Caco-2 (cell line): ENCODE results near the gene TMC1. TPM values are rescaled to one million over a fixed set of nuclear protein-coding genes. Genes with fewer than 3 reads are reported as not detected.

ENCODE experiments used
- BruUV-seq: library from RNA; stranded (reverse); fragments of 400-500 nt; replicated peaks from 2 replicates; lab custom pipeline; 2021; lab: Mats Ljungman, UMichigan
- CTCF ChIA-PET: fragments of 300-600 bp; sonication (Branson Sonifier 250); formaldehyde crosslinking; loops from one replicate; lab custom pipeline; 2022; ENCODE audit warnings: antibody characterized with exemption; lab: Charles Lee
- POLR2A ChIA-PET: fragments of 300-600 bp; sonication (Branson Sonifier 250); formaldehyde crosslinking; loops from one replicate; lab custom pipeline; 2022; ENCODE audit warnings: antibody characterized with exemption; lab: Charles Lee
- DNase-seq, 2 experiments: peaks; one replicate each; pipeline versions ENCODE4 v3.0.0 to v3.0.0-alpha.2; 2020 to 2022
- H3K27me3 ChIP-seq: replicated peaks from 2 replicates; pipeline ENCODE4 v1.6.0; 2011; ENCODE audit warnings: low read length; ENCODE audit not compliant: control insufficient read depth, insufficient read depth
- H3K36me3 ChIP-seq: 2 replicates; pipeline ENCODE4 v1.5.1; 2011; ENCODE audit warnings: low read length; ENCODE audit not compliant: control insufficient read depth, insufficient read depth
- H3K4me1 ChIP-seq: fragments of 250-450 bp; sonication (Bioruptor Pico); 2 replicates; pipeline ENCODE4 v1.5.1; 2020; ENCODE audit warnings: mild to moderate bottlenecking
- H3K4me3 ChIP-seq: 2 replicates; pipeline ENCODE4 v1.5.1; 2011; ENCODE audit warnings: low read depth, mild to moderate bottlenecking, control low read depth, low read length
- H3K9me3 ChIP-seq: fragments of 250-450 bp; sonication (Bioruptor Pico); 2 replicates; pipeline ENCODE4 v1.5.1; 2020; ENCODE audit warnings: mild to moderate bottlenecking, moderate library complexity
- H3K27ac Mint-ChIP-seq: one replicate; pipeline ENCODE4 v1.8.0; 2022; ENCODE audit warnings: mixed read lengths; ENCODE audit not compliant: unreplicated experiment
- H3K27me3 Mint-ChIP-seq: one replicate; pipeline ENCODE4 v1.8.0; 2022; ENCODE audit warnings: mixed read lengths; ENCODE audit not compliant: insufficient read depth, unreplicated experiment
- H3K36me3 Mint-ChIP-seq: one replicate; pipeline ENCODE4 v1.8.0; 2022; ENCODE audit warnings: mild to moderate bottlenecking, mixed read lengths; ENCODE audit not compliant: insufficient read depth, unreplicated experiment
- H3K4me1 Mint-ChIP-seq: one replicate; pipeline ENCODE4 v1.8.0; 2022; ENCODE audit warnings: low read depth, mixed read lengths; ENCODE audit not compliant: unreplicated experiment
- H3K4me3 Mint-ChIP-seq: one replicate; pipeline ENCODE4 v1.8.0; 2022; ENCODE audit warnings: mild to moderate bottlenecking, moderate library complexity, mixed read lengths; ENCODE audit not compliant: unreplicated experiment
- H3K9me3 Mint-ChIP-seq: one replicate; pipeline ENCODE4 v1.8.0; 2022; ENCODE audit warnings: mixed read lengths; ENCODE audit not compliant: unreplicated experiment
- intact Hi-C: fragments of 100-400 bp; cut with micrococcal nuclease; formaldehyde crosslinking; loops from one replicate; pipeline ENCODE4 v1.10.0; 2022; ENCODE audit not compliant: unreplicated experiment
- total RNA-seq: library from RNA; stranded (reverse); gene quantifications from 2 replicates; pipeline ENCODE4 v1.2.3, GENCODE V29; 2022
- TF ChIP-seq, protein P1 (sequence below), 2 experiments: fragments of 200-600 bp in 1 of 2; IDR thresholded peaks; 1 replicate in 1 of 2; 2 replicates in 1 of 2; pipeline versions ENCODE4 v1.5.1 to v1.8.0; 2011 to 2022; ENCODE audit warnings: antibody characterized with exemption in 1 of 2, control low read depth in 1 of 2, inconsistent platforms in 1 of 2, low read depth in 1 of 2, low read length in 1 of 2, mild to moderate bottlenecking in 1 of 2, moderate library complexity in 1 of 2; ENCODE audit not compliant: insufficient read depth in 1 of 2, severe bottlenecking in 1 of 2, unreplicated experiment in 1 of 2

TMC1 gene
- total RNA-seq, 1 experiment from 2014 or later = not detected

DNA sequence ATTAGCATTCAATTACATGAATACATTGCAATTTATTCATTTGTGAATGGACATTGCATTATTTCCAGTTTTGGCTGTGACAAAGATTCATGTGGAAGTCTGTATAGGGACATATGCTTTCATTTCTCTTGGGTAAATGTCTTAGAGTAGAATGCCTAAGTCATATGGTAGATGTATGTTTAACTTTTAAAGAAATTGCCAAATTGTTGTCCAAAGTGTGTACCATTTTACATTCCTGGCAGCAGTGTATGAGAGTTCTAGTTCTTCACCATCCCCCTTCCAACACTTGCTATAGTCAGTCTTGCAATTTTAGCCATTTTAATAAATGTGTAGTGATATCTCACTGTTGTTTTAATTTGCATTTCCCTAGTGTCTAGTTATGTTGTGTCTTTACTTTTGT lies 122.2 kb downstream of the TMC1 start:
- Mint-ChIP-seq H3K4me3 (no peak overlapping the region), H3K27me3 (no peaks in the 10 kb centered on the region), H3K27ac (no peak overlapping the region), H3K36me3 (no peaks in the 10 kb centered on the region), H3K4me1 (no peaks in the 10 kb centered on the region), H3K9me3 (no peaks in the 10 kb centered on the region)
- intact Hi-C loops = no loop called here
- BruUV-seq = no TSS peak
- DNase-seq = no peak
- H3K27me3 ChIP-seq = no peaks in the 10 kb centered on the region
- CTCF ChIA-PET = no interaction called here
- POLR2A ChIA-PET = no interaction called here
- H3K4me3 ChIP-seq = no peak overlapping the region
- TF ChIP-seq, protein P1, sequence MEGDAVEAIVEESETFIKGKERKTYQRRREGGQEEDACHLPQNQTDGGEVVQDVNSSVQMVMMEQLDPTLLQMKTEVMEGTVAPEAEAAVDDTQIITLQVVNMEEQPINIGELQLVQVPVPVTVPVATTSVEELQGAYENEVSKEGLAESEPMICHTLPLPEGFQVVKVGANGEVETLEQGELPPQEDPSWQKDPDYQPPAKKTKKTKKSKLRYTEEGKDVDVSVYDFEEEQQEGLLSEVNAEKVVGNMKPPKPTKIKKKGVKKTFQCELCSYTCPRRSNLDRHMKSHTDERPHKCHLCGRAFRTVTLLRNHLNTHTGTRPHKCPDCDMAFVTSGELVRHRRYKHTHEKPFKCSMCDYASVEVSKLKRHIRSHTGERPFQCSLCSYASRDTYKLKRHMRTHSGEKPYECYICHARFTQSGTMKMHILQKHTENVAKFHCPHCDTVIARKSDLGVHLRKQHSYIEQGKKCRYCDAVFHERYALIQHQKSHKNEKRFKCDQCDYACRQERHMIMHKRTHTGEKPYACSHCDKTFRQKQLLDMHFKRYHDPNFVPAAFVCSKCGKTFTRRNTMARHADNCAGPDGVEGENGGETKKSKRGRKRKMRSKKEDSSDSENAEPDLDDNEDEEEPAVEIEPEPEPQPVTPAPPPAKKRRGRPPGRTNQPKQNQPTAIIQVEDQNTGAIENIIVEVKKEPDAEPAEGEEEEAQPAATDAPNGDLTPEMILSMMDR (IDR thresholded peaks at IDR 0.05; ENCODE audit: insufficient read depth in 1 of 2, low read depth in 1 of 2, low read length in 1 of 2, severe bottlenecking in 1 of 2, unreplicated experiment in 1 of 2) = no peak
- H3K9me3 ChIP-seq = no peaks in the 10 kb centered on the region
- H3K4me1 ChIP-seq = no peaks in the 10 kb centered on the region
- no peaks in the 10 kb centered on the region for H3K36me3 ChIP-seq

DNA sequence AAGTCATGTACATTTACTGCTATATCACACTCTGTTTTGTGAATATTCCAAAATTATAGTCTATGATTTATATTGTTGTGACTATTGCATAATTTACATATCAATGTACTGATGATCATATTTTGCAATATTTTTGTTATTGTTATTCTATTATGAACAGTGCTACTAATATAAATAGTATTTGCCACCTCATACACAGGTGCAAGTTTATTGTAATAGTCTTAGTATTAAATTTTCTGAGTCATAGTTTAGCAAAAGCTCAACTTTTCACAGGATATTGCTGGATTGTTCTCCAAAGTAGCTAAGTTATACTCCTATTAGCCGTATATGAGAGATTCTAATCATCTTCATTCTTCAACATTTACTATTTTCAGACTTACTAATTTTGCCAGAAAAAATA lies 124.7 kb downstream of the TMC1 start:
- Histone ChIP-seq H3K9me3 (no peaks in the 10 kb centered on the region), H3K36me3 (no peaks in the 10 kb centered on the region), H3K27me3 (no peaks in the 10 kb centered on the region), H3K4me1 (no peaks in the 10 kb centered on the region), H3K4me3 (no peak overlapping the region)
- CTCF ChIA-PET = no interaction called here
- intact Hi-C loops = no loop called here
- Mint-ChIP-seq H3K27me3 (no peaks in the 10 kb centered on the region), H3K4me1 (no peaks in the 10 kb centered on the region), H3K9me3 (no peaks in the 10 kb centered on the region), H3K27ac (no peak overlapping the region), H3K4me3 (no peak overlapping the region), H3K36me3 (no peaks in the 10 kb centered on the region)
- no peak for DNase-seq
- POLR2A ChIA-PET = no interaction called here
- no TSS peak for BruUV-seq
- TF ChIP-seq, protein P1 (IDR thresholded peaks at IDR 0.05; ENCODE audit: insufficient read depth in 1 of 2, low read depth in 1 of 2, low read length in 1 of 2, severe bottlenecking in 1 of 2, unreplicated experiment in 1 of 2) = no peak

DNA sequence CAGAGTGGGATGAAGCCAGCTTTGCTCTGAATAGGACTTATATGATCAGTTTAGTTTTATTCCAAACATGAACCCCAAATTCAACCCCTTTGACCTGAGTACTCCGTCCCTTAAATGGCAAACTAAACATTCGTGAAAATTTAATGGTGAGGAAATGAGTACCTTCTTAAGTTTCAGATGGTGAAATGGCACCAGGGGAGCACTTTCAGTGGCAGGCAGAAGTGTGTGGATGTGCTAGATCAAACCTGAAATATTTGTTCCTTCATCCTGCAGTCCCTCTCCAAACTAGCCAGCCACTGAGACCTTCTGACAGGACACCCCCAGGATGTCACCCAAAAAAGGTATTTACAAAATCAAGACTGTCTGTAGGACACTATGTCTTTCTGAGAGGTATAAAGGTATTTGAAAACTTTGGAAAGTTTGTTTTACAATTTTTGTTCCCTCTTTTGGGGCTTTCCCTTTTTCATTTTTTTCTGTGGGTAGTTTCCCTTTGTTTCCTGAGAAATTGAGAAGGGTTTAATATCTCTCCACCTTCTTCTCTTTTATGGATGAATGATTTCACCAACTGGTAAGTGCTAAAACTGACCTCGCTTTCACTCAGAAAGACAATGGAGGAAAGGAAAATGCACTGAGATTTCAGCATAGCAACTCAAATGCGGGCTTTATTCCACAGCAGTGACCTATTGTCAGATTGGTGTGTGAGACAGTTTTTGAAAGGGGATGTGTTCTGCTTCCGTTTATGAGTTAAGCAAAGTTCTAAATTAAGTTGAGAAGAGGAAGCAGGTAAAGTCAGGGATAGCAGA lies 127.1 kb downstream of the TMC1 start:
- POLR2A ChIA-PET = no interaction called here
- no peaks in the 10 kb centered on the region for H3K36me3 ChIP-seq
- intact Hi-C loops = no loop called here
- Mint-ChIP-seq H3K27ac (no peak overlapping the region), H3K9me3 (no peaks in the 10 kb centered on the region), H3K27me3 (no peaks in the 10 kb centered on the region), H3K4me1 (no peaks in the 10 kb centered on the region), H3K36me3 (no peaks in the 10 kb centered on the region), H3K4me3 (no peak overlapping the region)
- no peak for DNase-seq
- BruUV-seq = no TSS peak
- no peaks in the 10 kb centered on the region for H3K4me1 ChIP-seq
- CTCF ChIA-PET = no interaction called here
- H3K27me3 ChIP-seq = no peaks in the 10 kb centered on the region
- H3K9me3 ChIP-seq = no peaks in the 10 kb centered on the region
- no peak overlapping the region for H3K4me3 ChIP-seq
- TF ChIP-seq, protein P1 (IDR thresholded peaks at IDR 0.05; ENCODE audit: insufficient read depth in 1 of 2, low read depth in 1 of 2, low read length in 1 of 2, severe bottlenecking in 1 of 2, unreplicated experiment in 1 of 2) = no peak
